ENCODE data around the gene KCTD3. TPM values are rescaled to one million over a fixed set of nuclear protein-coding genes. Genes with fewer than 3 reads are reported as not detected.

Gene KCTD3
- total RNA-seq (2021; ENCODE audit: unreplicated experiment): 46.7 TPM
- 25.1 and 30.2 TPM in 2 replicates for polyA plus RNA-seq (2012)
- percentile 88 among the genes with signal in this experiment for Bru-seq, nascent RNA
- BruChase-seq, experiment 1, labeled RNA remaining after a 6-hour chase: percentile 84 among the genes with signal in this experiment
- percentile 82 among the genes with signal in this experiment for BruChase-seq, experiment 2, labeled RNA remaining after a 2-hour chase
- long read RNA-seq, transcript KCTD3-201 (18 exons, 3,931 nt): major isoform, 86 of 137 reads
- long read RNA-seq, partial matches to known transcripts: 17 of 137 reads
- long read RNA-seq, other reads (novel, unspliced or antisense): 34 of 137 reads

GRCh38 chr1:215566556-215567490 lies at the start of gene KCTD3:
TSS of gene KCTD3 (plus strand) at chr1:215567304. CDS start at chr1:215567686, 382 bp downstream.
- Histone ChIP-seq H3K4me3 (replicated peaks in 1 of 2; ENCODE audit: low read depth in 1 of 2, low read length in 2 of 2) (peak within 1 kb of the TSS; percentile 65 to 87), H3K79me2 (ENCODE audit: insufficient read depth, low read length) (peaks cover 45% of the 10 kb centered on the region), H3K36me3 (ENCODE audit: control insufficient read depth in 1 of 2, insufficient read depth in 2 of 2, low read length in 2 of 2) (no peaks in the 10 kb centered on the region), H3K4me2 (ENCODE audit: low read length) (peak within 1 kb of the TSS; percentile 88), H3K9me3 (ENCODE audit: control insufficient read depth in 1 of 2, insufficient read depth in 1 of 2, low read depth in 1 of 2, low read length in 2 of 2) (no peaks in the 10 kb centered on the region), H4K20me1 (ENCODE audit: insufficient read depth) (no peaks in the 10 kb centered on the region), H3K9me2 (ENCODE audit: insufficient read depth) (no peaks in the 10 kb centered on the region), H2AFZ (ENCODE audit: low read depth, low read length, poor library complexity, severe bottlenecking) (peak within 1 kb of the TSS; percentile 90), H3K27me3 (ENCODE audit: insufficient read depth, low read length) (no peaks in the 10 kb centered on the region), H3K27ac (ENCODE audit: low read depth, low read length) (peak within 1 kb of the TSS; percentile 95), H3K4me1 (ENCODE audit: control insufficient read depth in 1 of 2, insufficient read depth in 2 of 2, low read length in 2 of 2) (peaks cover 10 to 24% of the 10 kb centered on the region in 2 experiments; a peak in 3 of 4 replicates), H3K9ac (ENCODE audit: low read length) (peak within 1 kb of the TSS; percentile 90)
- peak; percentile 82 for ATAC-seq
- intact Hi-C loops (cut with micrococcal nuclease): no loop called here
- DNase-seq (ENCODE audit: low read depth, low spot score): no peak
- peak; percentile 48 for TF ChIP-seq POLR2A (IDR thresholded peaks at IDR 0.05; ENCODE audit: borderline replicate concordance, extremely low read depth, insufficient read depth, insufficient read length)
- peak; percentile 87 for TF ChIP-seq POLR2AphosphoS5 (IDR thresholded peaks at IDR 0.05; ENCODE audit: low read depth, low read length)
- peak; percentile 2; the same call in 1 of the 2 replicates for TF ChIP-seq SP1 (IDR thresholded peaks at IDR 0.05; ENCODE audit: low read depth)
- TF ChIP-seq CBX3 (IDR thresholded peaks at IDR 0.05; ENCODE audit: low read depth): peak; percentile 74
- peak; percentile 61 for TF ChIP-seq EGR1 (IDR thresholded peaks at IDR 0.05; ENCODE audit: low read depth)
- peak; percentile 78 for TF ChIP-seq MAX (IDR thresholded peaks at IDR 0.05)
- peak; percentile 48 for TF ChIP-seq YY1 (IDR thresholded peaks at IDR 0.05; ENCODE audit: extremely low read depth, insufficient replicate concordance, low read depth, low read length)
- TF ChIP-seq FOSL1 (IDR thresholded peaks at IDR 0.05; ENCODE audit: low read depth): peak; percentile 30; the same call in 1 of the 2 replicates
- no peak for TF ChIP-seq ZNF274 (IDR thresholded peaks at IDR 0.05; ENCODE audit: low read depth, low read length)
- TF ChIP-seq ZBTB33 (IDR thresholded peaks at IDR 0.05; ENCODE audit: extremely low read depth, insufficient replicate concordance, low read length): peak; percentile 48
- no peak for TF ChIP-seq JUND (IDR thresholded peaks at IDR 0.05)
- no peak for TF ChIP-seq CTCF (IDR thresholded peaks at IDR 0.05 in 2 of 3, conservative IDR thresholded peaks at IDR 0.05 in 1 of 3; ENCODE audit: borderline replicate concordance in 1 of 3, insufficient read depth in 1 of 3, low read depth in 2 of 3, low read length in 2 of 3)
- no peak for TF ChIP-seq ATF3 (IDR thresholded peaks at IDR 0.05)
- TF ChIP-seq SIN3A (IDR thresholded peaks at IDR 0.05; ENCODE audit: low read depth): peak; percentile 47; the same call in 1 of the 2 replicates
- no peak for TF ChIP-seq SRF (IDR thresholded peaks at IDR 0.05; ENCODE audit: low read depth)
- RAD21 ChIA-PET (ENCODE audit: low non-redundant PET in 1 of 2, low total read pairs in 2 of 2, uncharacterized antibody in 2 of 2, unreplicated experiment in 2 of 2): no interaction called here
- POLR2A ChIA-PET: interaction anchor here (0.7 kb wide), 1 partner anchor 27 kb away, joined by 3 read pairs; no protein-coding TSS in a partner anchor
- CTCF ChIA-PET: interaction anchor here (1.0 kb wide), 1 partner anchor 17 kb away, joined by 4 read pairs; no protein-coding TSS in a partner anchor
- TSS peak; percentile 88 for BruUV-seq (replicated peaks)
